HS-27A (cell line): ENCODE results near the gene POPDC2.
A peak's percentile ranks its signal among the peaks of the same experiment; 100 is the strongest.

Experiments used
- DNase-seq: peaks from one replicate; pipeline ENCODE4 v3.0.0-alpha.2; 2012; ENCODE audit warnings: low read depth, missing footprints

The POPDC2 gene

DNA sequence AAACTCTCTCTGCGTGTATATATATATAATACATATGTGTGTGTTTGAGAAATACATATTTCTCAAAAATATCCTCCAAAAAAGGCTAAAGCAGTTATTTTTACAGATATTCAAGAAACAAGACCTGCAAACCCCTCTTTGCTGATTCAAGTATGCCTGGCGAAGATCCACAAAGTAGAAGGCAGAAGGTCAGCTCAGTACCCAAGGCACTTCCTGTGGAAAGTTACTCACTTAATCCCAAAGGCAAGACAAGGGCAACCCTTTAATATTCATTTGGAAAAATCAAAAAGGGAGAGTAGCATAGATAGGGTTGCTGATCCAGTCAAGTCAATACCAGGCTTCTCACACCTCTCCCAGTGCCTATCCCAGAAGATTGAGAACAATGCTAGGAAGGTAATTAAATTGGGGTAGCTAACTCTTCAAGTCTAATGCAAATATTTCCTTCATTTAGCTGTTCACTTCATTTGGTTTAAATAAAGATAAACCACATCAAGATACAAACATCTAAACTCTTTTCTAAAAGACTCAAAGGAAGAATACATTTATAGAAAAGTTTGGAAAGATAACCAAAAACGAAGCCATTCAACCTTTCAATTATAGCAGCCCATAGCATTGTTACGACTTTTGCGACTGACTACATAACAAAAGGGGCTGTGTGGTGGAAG lies 9.6 kb upstream of the POPDC2 start:
- DNase-seq, result no peak

DNA sequence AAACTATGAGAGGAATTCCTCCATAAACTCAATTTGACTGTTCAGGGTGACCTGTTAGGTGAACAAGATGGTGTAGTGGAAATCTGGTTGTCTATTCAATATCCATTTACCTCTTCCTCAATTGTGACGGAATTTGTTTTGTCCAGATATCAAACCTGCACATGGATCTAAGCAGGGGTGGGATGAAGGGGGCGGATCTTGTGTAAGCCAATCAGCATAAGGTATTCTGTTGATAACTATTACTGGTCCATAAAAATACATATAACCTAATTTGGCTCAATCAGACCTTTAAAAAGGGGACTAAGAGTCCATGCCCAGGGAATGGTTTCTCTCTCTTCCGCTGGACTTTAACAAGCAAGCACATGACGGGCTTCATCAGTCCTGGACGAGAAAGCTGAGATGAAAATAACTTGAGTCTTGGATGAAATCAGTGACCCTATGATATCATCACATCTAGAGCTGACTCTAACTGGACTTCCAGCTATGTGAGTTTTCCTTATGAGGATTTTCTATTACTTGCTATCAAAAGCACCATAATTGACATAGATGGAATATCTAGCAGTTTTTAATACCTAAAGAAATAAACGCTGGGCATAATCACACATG lies 5.7 kb upstream of the POPDC2 start:
- DNase-seq, result no peak

DNA sequence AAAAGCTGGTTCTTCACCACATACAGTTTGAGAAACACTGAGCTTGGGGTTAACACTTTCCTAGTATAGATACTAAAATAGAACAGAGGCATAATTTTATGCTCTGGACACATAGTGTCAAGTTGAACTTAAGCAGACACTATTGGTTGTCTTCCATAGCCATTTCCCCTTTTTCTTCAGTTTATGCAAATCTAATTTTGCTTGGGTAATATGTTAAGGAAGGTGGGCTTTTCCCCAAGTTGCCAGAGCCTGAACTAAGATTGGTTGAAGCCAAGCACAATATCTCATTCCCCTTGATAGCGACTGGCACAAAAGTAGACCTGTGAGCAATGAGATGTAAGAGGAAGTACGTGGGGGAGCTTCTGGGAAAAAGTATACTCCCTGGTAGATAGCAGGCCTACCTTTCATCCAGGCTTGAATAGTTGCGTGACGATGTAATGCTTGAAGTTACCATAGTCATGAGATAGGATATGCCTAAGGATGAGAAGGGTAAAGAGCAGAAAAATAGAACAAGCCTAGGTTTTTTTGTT lies 4.5 kb upstream of the POPDC2 start:
- no peak for DNase-seq

DNA sequence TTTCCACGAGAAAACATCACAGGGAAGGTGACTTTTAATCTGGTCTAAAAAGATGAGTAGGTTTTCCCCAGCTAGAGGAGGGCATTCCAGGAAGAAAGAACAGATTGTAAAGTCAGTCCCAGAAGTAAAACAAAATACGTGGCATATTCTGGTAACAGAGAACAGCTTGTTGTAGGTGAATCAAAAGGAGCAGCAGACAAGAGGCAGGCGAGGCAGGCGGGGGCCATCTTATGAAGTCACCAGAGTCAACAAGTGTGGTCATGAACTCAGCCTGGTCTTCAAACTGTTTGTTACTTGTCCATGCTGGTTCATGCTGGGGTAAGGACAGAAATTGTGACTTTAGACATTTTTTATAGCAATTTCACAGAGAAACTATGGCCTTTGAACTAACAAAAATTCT lies 4.0 kb upstream of the POPDC2 start:
- no peak for DNase-seq

DNA sequence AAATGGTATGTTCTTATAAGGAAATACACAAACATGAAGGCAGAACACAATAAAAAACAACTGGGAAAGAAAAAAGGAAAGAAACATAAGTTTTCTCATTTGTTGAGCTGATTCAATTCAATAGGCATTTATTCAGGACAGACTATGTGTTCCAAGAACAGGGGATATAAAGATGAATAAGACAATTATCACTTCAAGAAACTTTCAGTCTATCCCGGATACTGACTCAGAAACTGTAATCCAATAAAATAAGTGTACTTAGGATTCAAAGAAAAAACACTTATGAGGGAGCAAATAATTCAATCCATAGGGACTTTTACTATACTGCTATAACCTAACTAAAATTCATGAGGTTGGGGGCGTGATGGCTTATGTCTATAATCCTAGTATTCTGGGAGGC lies 3.5 kb upstream of the POPDC2 start:
- DNase-seq, result no peak

DNA sequence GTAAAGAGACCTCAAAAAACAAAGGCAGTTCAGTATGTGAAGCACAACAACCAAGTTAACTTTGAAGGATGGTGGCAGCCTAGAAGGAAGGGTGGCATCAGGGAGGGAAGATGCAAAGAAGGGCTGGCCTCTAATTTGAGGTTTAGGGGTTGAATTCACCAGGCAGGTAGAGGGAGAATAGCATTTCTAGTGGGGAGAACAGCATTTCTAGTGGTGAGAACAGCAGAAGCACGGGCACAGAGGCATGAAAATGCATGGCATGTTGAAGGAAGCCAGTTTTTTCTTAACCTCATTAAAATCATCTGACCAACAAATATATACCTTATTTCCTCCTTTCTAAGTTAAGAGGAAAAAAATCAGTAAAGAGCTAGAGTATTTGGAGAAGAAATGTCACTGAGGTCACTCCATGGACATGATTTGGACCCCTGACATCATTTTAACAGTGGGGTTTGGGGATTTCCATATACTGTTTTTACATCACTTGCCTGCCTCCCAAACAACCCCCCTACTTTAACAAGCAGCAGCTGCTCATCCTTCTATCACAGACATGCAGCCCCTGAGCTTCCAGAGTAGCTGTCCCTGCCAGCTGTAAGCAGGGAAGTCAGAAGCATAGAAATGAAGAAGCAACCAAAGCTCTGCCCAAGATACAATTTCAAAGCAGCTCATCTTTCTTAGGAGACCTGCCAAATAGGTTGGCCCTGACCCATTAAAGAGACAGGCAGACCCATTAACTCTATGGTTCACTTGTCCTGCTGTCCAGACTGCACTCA lies 2.4 kb upstream of the POPDC2 start:
- no peak for DNase-seq

DNA sequence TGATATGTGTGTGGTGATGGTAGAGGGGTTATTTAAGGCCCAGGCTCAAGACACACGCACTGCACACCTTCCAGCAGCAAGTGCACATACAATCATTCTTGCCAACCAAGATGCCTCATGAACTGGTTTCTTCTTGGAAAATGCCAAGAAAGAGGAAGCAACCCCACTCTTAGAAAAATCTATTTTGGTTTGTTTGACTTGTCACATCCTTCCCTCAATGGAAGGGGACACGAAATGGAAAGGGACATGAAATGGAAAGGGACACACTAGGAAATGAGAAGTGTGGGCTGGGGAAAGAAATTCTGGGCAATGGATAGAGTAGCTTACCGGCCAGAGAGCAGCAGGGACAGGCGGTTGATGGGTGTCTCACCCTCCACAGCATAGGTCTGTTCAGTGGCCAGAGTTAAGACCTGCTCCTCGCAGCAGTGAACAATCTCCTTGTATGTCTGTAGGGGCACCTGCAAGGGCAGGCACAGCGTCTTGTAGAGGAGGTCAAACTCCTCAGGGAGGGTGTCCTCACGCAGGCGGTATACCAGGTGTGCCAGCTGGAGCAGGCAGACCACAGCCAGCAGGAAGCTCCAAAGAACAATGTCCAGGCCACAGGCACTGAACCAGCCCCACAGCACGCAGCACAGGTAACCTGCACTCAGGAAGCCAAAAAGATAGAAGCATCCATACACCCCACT lies 640 bp downstream of the POPDC2 start:
- DNase-seq, result no peak

DNA sequence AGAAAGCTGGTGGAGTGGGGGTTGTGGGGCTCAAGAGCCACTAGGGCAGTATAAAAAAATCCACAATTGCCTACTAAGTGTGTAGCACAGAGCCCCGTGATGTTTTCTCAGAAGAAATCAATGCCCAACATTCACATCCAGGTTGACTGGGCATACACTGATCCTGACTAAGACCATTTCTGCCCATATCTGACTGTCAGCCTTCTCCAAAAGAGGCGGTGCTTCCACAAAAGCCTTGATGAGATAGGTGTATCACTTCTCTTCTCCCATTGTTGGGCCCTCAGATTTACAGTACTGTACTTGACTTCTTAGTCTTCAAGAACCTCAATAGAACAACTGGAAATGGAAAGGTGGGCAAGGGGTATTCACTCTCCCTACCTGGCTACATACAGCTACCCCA lies 1.4 kb downstream of the POPDC2 start:
- DNase-seq, result no peak

DNA sequence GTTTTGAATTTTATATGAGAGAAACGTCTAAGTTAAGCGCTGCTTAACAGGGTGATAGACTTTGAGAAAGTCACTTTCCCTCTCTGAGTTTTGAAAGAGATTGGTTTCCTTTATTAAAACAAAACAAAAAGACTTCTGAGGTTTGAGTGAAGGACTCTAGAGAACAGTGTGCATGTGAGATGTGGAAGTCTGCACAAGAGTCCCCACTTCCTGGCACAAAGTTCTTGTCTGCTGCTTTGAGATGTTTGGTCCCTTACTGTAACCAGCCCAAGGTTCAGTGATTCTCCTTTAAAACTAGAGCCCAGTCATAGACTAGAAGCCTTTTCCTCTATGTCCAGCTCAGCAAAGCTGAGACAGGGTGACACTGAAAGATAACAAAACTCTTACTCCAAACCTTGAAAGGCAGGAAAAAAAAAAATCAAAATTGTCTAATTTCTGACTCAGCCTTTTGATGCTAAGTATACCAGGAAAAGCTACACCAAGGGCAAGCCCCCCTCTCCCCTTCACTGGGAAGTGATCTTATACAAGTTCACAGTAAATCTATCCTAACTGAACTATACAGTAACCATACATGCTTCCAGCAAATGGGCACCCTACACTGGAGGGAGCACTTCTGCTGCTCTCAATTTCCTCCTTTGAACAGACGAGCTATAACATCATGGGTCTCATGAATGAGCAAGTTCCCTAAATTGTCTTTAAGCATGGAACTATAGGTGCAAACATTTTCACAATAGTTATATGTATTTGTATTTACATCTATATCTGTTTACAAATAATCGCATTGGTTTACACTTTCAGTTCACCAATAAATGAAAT lies 2.3 kb downstream of the POPDC2 start:
- no peak for DNase-seq

DNA sequence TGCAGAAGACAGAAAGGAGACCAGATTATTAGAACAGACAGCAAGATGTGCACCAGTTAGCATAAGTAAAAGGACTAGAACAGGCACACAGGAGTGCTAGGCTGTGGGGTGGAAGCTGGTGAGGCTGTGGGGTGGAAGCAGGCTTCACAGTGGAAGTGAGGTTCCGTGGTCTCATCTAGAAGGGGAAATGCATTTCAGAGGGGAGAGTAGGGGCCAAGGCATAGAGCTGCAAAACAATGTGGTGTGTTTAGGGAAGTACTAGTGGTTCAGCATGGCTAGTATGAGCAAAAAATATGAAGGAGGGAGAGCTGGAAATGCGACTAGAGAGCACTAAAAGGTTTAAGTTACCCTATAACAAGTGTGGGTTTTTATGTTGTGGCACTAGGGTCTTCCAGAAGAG lies 6.5 kb downstream of the POPDC2 start:
- no peak for DNase-seq

DNA sequence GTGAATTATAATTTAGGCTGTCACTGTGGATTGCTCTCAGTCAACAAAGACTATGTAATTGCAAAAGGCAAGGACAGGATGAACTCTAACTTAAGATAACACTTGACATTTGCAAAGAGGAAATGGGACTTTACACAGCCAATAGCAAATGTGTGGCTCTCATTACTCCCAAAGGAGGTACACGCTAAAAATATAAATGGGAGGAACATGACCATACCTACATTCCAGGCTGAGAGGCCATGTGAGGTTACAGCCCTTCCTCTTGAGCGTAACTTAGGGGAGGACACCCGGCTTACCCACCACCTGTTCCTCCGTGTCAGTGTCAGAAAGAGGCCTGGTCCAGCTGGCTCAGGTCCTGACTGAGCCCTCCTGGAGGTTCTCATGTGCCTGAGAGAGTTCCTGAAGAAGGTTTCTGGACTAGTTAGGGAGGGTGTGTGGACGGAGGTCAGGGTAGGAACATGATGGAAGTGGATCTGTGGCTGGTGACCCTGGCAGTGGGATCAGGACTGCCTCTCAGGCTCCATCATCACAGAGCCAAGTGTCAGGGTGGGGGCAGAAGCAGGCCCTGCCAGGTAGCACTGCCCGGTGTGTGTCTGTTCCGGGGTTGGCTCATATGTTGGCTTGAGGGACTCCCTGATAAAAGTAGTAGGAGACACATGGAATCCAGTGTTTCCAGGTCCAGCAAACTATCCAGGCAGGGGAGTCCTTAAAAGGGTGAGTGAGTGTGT lies 7.9 kb downstream of the POPDC2 start:
- no peak for DNase-seq

DNA sequence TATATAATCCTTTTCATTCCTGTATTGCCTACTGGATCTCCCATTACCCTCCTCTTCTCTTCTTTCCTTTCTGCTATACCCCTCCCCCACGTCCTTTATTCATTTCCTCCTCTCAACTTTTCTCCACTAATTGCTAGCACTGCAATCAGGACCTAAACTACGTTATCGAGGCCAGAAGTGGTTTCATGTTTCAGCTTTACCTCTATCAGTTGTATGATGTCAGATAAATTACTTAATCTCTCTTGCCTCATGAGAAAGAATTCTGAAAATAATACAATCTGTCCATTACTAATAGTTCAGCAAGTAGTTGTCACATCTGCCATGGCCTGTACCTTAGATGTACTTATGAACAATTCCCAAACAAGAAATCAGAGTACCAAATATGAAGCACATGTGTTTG lies 10.6 kb downstream of the POPDC2 start:
- no peak for DNase-seq

DNA sequence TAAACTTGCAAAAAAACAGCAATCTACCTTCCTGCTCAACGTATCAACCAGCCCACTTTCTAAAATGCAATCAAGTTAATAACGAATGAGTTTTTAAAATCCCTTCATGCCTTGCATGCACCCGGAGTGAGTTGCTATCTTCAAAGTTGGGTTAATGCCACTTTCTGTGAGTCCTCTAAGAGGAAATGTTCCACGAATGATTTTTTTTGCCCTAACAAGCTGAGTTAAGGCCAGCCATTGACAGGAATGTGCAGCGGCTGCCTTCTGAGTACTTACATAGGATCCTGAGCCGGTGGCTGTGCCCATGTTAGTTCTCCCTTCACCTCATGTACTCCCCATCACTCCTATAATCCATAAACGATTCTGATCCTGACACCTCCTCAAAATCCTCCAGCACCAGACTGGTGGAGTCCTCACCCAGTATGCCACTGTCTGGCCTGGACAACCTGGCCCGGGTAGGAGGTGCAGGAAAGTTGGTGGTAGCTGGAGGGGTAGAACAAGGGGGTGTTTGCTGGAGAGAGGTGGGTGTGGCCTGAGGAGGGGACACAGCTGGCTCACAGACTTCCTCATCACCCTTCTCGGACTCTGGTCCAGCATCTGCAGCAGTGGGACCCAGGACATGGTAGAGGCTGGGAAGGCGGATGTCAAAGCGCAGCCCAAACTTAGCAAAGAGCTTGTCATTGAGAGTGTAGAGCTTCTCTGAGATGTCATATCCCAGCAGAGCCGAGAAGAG lies 12.4 kb downstream of the POPDC2 start:
- no peak for DNase-seq

DNA sequence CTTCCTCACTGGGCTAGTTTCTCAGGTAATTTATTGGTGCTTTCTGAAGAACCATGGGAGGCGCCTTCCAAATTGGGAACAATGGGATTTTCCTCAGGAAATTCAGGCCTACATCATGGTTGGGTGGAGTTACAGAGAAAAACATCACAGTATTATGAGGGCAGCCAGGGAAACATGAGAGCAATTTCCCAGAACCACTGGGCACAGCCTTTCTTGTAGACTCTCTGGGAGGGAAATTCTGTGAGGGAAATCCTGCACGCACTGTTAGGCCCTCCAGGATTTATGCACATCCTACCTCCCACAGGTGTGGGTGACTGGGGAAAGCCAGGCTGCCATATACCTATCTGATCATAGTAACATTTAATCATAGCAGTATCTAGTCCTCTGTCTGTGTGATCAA lies 13.2 kb downstream of the POPDC2 start:
- no peak for DNase-seq

DNA sequence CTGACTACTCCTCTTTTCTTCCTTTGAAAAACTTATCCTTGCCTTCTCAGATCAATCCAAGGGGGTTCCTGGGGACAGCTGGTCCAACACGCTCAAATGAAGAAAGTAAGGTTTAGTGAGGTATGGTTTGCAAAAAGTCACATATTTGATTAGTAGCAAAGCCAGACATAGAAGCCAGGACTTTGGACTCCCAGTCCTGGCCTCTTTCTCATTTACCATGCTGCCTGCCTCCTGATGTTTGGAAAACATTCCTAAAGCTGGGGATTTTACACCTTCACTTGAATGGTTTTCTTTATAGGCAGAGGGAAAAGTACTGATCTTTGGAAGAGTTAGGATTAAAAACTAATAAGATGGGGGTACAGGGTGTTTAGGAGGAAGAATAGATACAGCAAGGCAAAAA lies 14.6 kb downstream of the POPDC2 start:
- DNase-seq, result no peak

DNA sequence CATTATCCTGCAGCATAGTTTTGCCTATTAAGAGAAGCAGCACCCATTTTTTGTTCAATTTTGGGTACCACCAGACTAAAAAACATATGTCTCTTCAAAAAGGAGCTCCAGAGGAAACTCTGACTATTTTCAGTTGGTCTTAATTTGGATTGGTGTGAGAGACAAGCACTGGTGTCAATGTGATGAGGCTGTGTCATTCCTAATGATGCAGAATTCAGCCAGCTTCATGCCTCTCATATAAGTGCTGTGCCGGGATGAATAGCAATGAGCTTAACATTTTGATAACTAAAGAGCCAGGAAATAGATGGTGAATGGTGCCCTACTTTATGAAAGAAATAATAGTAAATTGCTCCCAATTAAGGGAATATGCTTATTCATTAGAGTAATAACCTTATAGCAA lies 15.9 kb downstream of the POPDC2 start:
- no peak for DNase-seq

DNA sequence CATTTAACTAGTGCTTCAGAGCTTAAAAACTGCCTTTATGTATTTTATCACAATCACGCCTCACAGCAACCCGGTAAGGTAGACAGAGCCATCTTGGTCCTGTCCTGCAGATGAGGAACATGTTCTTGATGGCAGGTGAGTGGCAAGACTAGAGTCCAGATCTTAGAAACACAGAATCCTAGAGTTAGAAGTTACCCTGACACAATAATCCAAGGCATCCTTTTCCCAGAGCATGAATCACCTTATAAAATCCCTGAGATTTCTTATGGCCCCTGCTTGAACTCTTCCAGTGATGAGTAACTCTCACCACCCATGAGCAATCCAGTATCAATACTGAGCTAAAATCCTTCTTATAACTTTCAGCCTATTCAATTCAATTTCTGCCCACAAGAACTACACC lies 16.9 kb downstream of the POPDC2 start:
- DNase-seq, result peak; percentile 49

DNA sequence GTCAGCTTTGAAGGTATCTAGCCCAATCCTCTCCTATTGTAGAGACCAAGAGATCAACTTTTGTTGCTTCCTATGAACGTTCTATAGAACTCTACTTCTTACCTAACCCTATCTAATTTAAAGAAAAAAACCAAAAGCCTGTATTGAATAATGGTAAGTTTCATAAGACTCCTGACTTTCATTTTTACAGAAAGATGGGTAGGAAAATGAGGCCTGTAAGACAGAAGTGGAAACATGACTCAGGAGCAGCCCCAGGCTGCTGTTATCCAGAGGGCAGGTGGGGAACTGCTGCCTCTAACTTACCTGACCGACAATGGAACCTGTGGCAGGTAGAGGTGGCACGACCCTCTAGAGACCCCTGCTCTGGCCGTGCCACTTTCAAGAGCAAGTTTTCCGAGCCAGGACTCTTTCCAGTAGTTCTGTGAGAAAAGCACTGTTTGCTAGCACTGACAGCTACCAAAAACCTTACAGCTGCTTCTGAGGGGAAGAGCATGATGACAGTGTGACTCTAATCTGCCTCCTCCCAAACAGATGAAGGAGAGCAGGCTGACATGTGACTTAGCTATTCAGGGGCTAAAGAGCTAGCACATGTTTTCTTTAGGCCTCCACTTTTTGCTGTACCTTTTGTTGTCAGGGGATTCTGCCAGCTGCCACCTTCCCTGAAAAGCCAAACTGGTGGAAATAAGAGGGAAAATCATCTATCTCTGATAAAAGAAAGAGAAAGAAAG lies 17.5 kb downstream of the POPDC2 start:
- no peak for DNase-seq

DNA sequence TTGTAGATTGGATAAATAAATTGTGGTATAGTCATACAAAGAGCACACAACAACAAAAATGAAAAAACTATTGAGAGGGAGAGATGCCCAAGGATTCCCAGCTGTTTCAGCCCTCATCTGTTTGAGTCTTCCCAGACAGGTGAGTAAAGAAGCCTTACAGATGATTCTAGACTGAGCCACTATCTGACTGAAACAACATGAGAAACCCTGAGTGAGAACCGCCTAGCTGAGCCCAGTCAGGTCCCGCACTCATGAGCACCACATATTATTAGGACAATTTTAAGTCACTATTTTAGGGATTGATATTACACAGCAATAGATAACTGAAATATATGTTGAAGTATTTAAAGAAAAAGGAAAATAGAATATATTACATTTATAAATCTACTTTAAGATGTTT lies 19.0 kb downstream of the POPDC2 start:
- no peak for DNase-seq
